Suprapubic skin (tissue), 4 donors: ENCODE results near the gene VEGFA.

Experiments used
- POLR2A ChIP-seq, 2 donors: fragments of 450-650 bp; IDR thresholded peaks; one replicate each; pipeline ENCODE4 v1.6.1; 2017; ENCODE audit warnings: antibody characterized with exemption in 2 of 2, mild to moderate bottlenecking in 2 of 2, moderate library complexity in 2 of 2
- POLR2AphosphoS5 ChIP-seq, 3 donors: sonication (generic); formaldehyde crosslinking; IDR thresholded peaks; one replicate each; pipeline ENCODE4 v1.6.1; 2017; ENCODE audit warnings: antibody characterized with exemption in 3 of 3
- TF ChIP-seq, protein P1 (sequence below), 2 donors: fragments of 200-600 bp in 1 of 2; fragments of 450-650 bp in 1 of 2; sonication (generic) in 1 of 2; IDR thresholded peaks; one replicate each; pipeline ENCODE4 v1.5.1; 2016 to 2019; ENCODE audit warnings: antibody characterized with exemption in 2 of 2, mild to moderate bottlenecking in 1 of 2, moderate library complexity in 1 of 2

DNA sequence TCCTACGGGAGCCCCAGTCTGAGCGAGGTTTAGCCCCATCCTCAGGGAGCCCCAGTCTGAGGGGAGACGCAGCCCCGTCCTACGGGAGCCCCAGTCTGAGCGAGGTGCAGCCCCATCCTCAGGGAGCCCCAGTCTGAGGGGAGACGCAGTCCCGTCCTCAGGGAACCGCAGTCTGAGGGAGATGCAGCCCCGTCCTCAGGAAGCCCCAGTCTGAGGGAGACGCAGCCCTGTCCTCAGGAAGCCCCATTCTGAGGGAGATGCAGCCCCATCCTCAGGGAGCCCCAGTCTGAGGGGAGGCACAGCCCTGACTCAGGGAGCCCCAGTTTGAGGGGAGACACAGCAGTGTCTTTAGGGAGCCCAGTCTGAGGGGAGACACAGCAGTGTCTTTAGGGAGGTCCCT, 27.9 kb downstream of the VEGFA start:
- TF ChIP-seq, protein P1, sequence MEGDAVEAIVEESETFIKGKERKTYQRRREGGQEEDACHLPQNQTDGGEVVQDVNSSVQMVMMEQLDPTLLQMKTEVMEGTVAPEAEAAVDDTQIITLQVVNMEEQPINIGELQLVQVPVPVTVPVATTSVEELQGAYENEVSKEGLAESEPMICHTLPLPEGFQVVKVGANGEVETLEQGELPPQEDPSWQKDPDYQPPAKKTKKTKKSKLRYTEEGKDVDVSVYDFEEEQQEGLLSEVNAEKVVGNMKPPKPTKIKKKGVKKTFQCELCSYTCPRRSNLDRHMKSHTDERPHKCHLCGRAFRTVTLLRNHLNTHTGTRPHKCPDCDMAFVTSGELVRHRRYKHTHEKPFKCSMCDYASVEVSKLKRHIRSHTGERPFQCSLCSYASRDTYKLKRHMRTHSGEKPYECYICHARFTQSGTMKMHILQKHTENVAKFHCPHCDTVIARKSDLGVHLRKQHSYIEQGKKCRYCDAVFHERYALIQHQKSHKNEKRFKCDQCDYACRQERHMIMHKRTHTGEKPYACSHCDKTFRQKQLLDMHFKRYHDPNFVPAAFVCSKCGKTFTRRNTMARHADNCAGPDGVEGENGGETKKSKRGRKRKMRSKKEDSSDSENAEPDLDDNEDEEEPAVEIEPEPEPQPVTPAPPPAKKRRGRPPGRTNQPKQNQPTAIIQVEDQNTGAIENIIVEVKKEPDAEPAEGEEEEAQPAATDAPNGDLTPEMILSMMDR (IDR thresholded peaks at IDR 0.05) = no peak
- no peak for TF ChIP-seq POLR2A (IDR thresholded peaks at IDR 0.05)
- TF ChIP-seq POLR2AphosphoS5 (IDR thresholded peaks at IDR 0.05) = no peak
